Measurements from ENCODE around the gene PTPN7.
"Not testable (repeated sequence)": the region's sequence is repeated elsewhere in the genome, so short reads cannot be mapped to it uniquely, and the experiment has no call there.

The PTPN7 gene

GRCh38 chr1:202184750-202185460 is 24.5 kb upstream of the PTPN7 start:
- Histone ChIP-seq H3K36me3 (replicated peaks; ENCODE audit: low read depth, low read length) (no peaks in the 10 kb centered on the region), H3K9ac (ENCODE audit: low read length) (no peak overlapping the region), H3K79me2 (ENCODE audit: low read length) (no peaks in the 10 kb centered on the region), H2AFZ (ENCODE audit: low read depth, low read length) (no peak overlapping the region), H3K27ac (ENCODE audit: low read length) (no peak overlapping the region), H3K4me3 (ENCODE audit: low read length) (0 out of 2 replicates have a peak overlapping the region, but pooled peaks have one; percentile 13), H3K4me1 (ENCODE audit: low read length) (peaks cover 11% of the 10 kb centered on the region), H3K9me3 (ENCODE audit: insufficient read depth, low read length) (no peaks in the 10 kb centered on the region), H3K27me3 (ENCODE audit: low read depth, low read length) (peaks cover 34% of the 10 kb centered on the region), H3K4me2 (ENCODE audit: low read length) (peak overlapping the region; percentile 51), H4K20me1 (ENCODE audit: insufficient read depth, low read length) (no peaks in the 10 kb centered on the region)
- TF ChIP-seq EZH2phosphoT487 (IDR thresholded peaks at IDR 0.05; ENCODE audit: low read depth) (no peak), CTCF (IDR thresholded peaks at IDR 0.05; ENCODE audit: low read depth, low read length) (peak; percentile 92)

GRCh38 chr1:202182040-202182877 is 21.9 kb upstream of the PTPN7 start:
- no peak overlapping the region for H3K9ac ChIP-seq (ENCODE audit: low read length)
- no peaks in the 10 kb centered on the region for H3K36me3 ChIP-seq (replicated peaks; ENCODE audit: low read depth, low read length)
- peaks cover 25% of the 10 kb centered on the region for H3K4me1 ChIP-seq (ENCODE audit: low read length)
- H3K4me2 ChIP-seq (ENCODE audit: low read length) = no peak overlapping the region
- H3K9me3 ChIP-seq (ENCODE audit: insufficient read depth, low read length) = no peaks in the 10 kb centered on the region
- H3K27me3 ChIP-seq (ENCODE audit: low read depth, low read length) = peaks cover 37% of the 10 kb centered on the region
- H2AFZ ChIP-seq (ENCODE audit: low read depth, low read length) = no peak overlapping the region
- H3K4me3 ChIP-seq (ENCODE audit: low read length) = no peak overlapping the region
- no peak for TF ChIP-seq CTCF (IDR thresholded peaks at IDR 0.05; ENCODE audit: low read depth, low read length)
- TF ChIP-seq EZH2phosphoT487 (IDR thresholded peaks at IDR 0.05; ENCODE audit: low read depth) = no peak
- no peaks in the 10 kb centered on the region for H4K20me1 ChIP-seq (ENCODE audit: insufficient read depth, low read length)
- no peaks in the 10 kb centered on the region for H3K79me2 ChIP-seq (ENCODE audit: low read length)
- H3K27ac ChIP-seq (ENCODE audit: low read length) = no peak overlapping the region

- no peak overlapping the region for H3K4me2 ChIP-seq (ENCODE audit: low read length)
- H4K20me1 ChIP-seq (ENCODE audit: insufficient read depth, low read length) = no peaks in the 10 kb centered on the region
- H3K27ac ChIP-seq (ENCODE audit: low read length) = no peak overlapping the region
- TF ChIP-seq EZH2phosphoT487 (IDR thresholded peaks at IDR 0.05; ENCODE audit: low read depth) = no peak
- no peak for TF ChIP-seq CTCF (IDR thresholded peaks at IDR 0.05; ENCODE audit: low read depth, low read length)
- H3K79me2 ChIP-seq (ENCODE audit: low read length) = no peaks in the 10 kb centered on the region
- no peaks in the 10 kb centered on the region for H3K9me3 ChIP-seq (ENCODE audit: insufficient read depth, low read length)
- peaks cover 30% of the 10 kb centered on the region for H3K27me3 ChIP-seq (ENCODE audit: low read depth, low read length)
- no peak overlapping the region for H2AFZ ChIP-seq (ENCODE audit: low read depth, low read length)
- H3K4me1 ChIP-seq (ENCODE audit: low read length) = peaks cover 25% of the 10 kb centered on the region
- H3K36me3 ChIP-seq (replicated peaks; ENCODE audit: low read depth, low read length) = no peaks in the 10 kb centered on the region
- no peak overlapping the region for H3K9ac ChIP-seq (ENCODE audit: low read length)
- no peak overlapping the region for H3K4me3 ChIP-seq (ENCODE audit: low read length)
These were observed 21.2 kb upstream of the PTPN7 start for GRCh38 chr1:202181586-202181985.

- H3K4me2 ChIP-seq (ENCODE audit: low read length) = peak overlapping the region; percentile 67
- H3K9me3 ChIP-seq (ENCODE audit: insufficient read depth, low read length); H3K27ac ChIP-seq (ENCODE audit: low read length); H2AFZ ChIP-seq (ENCODE audit: low read depth, low read length); H3K9ac ChIP-seq (ENCODE audit: low read length); H4K20me1 ChIP-seq (ENCODE audit: insufficient read depth, low read length); H3K79me2 ChIP-seq (ENCODE audit: low read length); H3K36me3 ChIP-seq (replicated peaks; ENCODE audit: low read depth, low read length): not testable (repeated sequence)
- peak overlapping the region; percentile 57 for H3K4me3 ChIP-seq (ENCODE audit: low read length)
- H3K4me1 ChIP-seq (ENCODE audit: low read length) = peaks cover 25% of the 10 kb centered on the region
- peaks cover 24% of the 10 kb centered on the region for H3K27me3 ChIP-seq (ENCODE audit: low read depth, low read length)
These were observed 20.3 kb upstream of the PTPN7 start for GRCh38 chr1:202180751-202181139.

Data from OCI-LY3 (cell line).